GM21526 (cell line): ENCODE measurements around the gene SNX30.

Experiments
- ATAC-seq: cut with Tn5 transposase; IDR thresholded peaks from one replicate; pipeline ENCODE4 v1.9.1; 2021; ENCODE audit warnings: moderate library complexity; ENCODE audit not compliant: unreplicated experiment, low FRiP score

The SNX30 gene

GRCh38 chr9:112817860-112818203 is 67.3 kb downstream of the SNX30 start:
- no peak for ATAC-seq

- no peak for ATAC-seq
These were observed 69.3 kb downstream of the SNX30 start for GRCh38 chr9:112819635-112820496.

GRCh38 chr9:112820881-112821280 is 70.3 kb downstream of the SNX30 start:
- ATAC-seq = no peak

- no peak for ATAC-seq
These were observed 72.1 kb downstream of the SNX30 start for GRCh38 chr9:112822618-112823017.

- no peak for ATAC-seq
These were observed 72.7 kb downstream of the SNX30 start for GRCh38 chr9:112823257-112823656.

GRCh38 chr9:112831281-112831851 is 80.8 kb downstream of the SNX30 start:
- no peak for ATAC-seq

- ATAC-seq = no peak
These were observed 81.4 kb downstream of the SNX30 start for GRCh38 chr9:112831969-112832368.

GRCh38 chr9:112833081-112833480 is 82.5 kb downstream of the SNX30 start:
- no peak for ATAC-seq

- ATAC-seq = no peak
These were observed 85.8 kb downstream of the SNX30 start for GRCh38 chr9:112836394-112836793.

GRCh38 chr9:112838342-112838741 is 87.8 kb downstream of the SNX30 start:
- ATAC-seq = no peak

GRCh38 chr9:112839331-112839730 is 88.8 kb downstream of the SNX30 start:
- no peak for ATAC-seq

GRCh38 chr9:112841261-112841660 is 90.7 kb downstream of the SNX30 start:
- ATAC-seq = no peak

- ATAC-seq = no peak
These were observed 92.0 kb downstream of the SNX30 start for GRCh38 chr9:112842555-112842954.

GRCh38 chr9:112844771-112845542 is 94.4 kb downstream of the SNX30 start:
- peak; percentile 58 for ATAC-seq

GRCh38 chr9:112846528-112847488 is 96.2 kb downstream of the SNX30 start:
- no peak for ATAC-seq

GRCh38 chr9:112848316-112849151 is 98.0 kb downstream of the SNX30 start:
- no peak for ATAC-seq

GRCh38 chr9:112849363-112849922 is 98.9 kb downstream of the SNX30 start:
- no peak for ATAC-seq

GRCh38 chr9:112850840-112851239 is 100.3 kb downstream of the SNX30 start:
- no peak for ATAC-seq
